Gastrocnemius medialis (tissue), 4 donors: ENCODE results near the gene TNRC6B.

Experiments used
- CTCF ChIP-seq, 5 experiments: fragments of 450-650 bp in 3 of 5; fragments of 200-600 bp in 2 of 5; sonication (generic) in 2 of 5; IDR thresholded peaks in 4 of 5; conservative IDR thresholded peaks in 1 of 5; 1 replicate in 4 of 5; 2 replicates in 1 of 5; pipeline ENCODE4 v1.5.1; 2016 to 2019; ENCODE audit warnings: antibody characterized with exemption in 5 of 5, mild to moderate bottlenecking in 3 of 5, moderate library complexity in 3 of 5
- POLR2A ChIP-seq, 2 donors: fragments of 450-650 bp; IDR thresholded peaks; one replicate each; pipeline ENCODE4 v1.6.1; 2017; ENCODE audit warnings: antibody characterized with exemption in 2 of 2, mild to moderate bottlenecking in 2 of 2, moderate library complexity in 2 of 2

- TF ChIP-seq CTCF (IDR thresholded peaks at IDR 0.05 in 4 of 5, conservative IDR thresholded peaks at IDR 0.05 in 1 of 5): no peak
- no peak for TF ChIP-seq POLR2A (IDR thresholded peaks at IDR 0.05)
These were observed 9.7 kb downstream of the TNRC6B start for GRCh38 chr22:40187389-40187788.
